HEK293 (cell line): ENCODE results near the gene USP32.
"Not testable (repeated sequence)": the region's sequence is repeated elsewhere in the genome, so short reads cannot be mapped to it uniquely, and the experiment has no call there.

Source experiments
- KLF9 ChIP-seq: fragments of 450-650 bp; formaldehyde crosslinking; IDR thresholded peaks from 2 replicates; pipeline ENCODE4 v1.5.1; 2016; ENCODE audit warnings: missing biosample characterization, missing genetic modification characterization, low read depth
- OSR2 ChIP-seq: fragments of 450-650 bp; formaldehyde crosslinking; IDR thresholded peaks from 2 replicates; pipeline ENCODE4 v1.5.1; 2016; ENCODE audit warnings: missing biosample characterization, missing genetic modification characterization
- ZBTB1 ChIP-seq: fragments of 450-650 bp; formaldehyde crosslinking; IDR thresholded peaks from 2 replicates; pipeline ENCODE4 v1.5.1; 2016; ENCODE audit warnings: missing biosample characterization, missing genetic modification characterization
- ZNF350 ChIP-seq: fragments of 450-650 bp; formaldehyde crosslinking; IDR thresholded peaks from 2 replicates; pipeline ENCODE4 v1.5.0; 2017; ENCODE audit warnings: missing biosample characterization, mild to moderate bottlenecking, missing genetic modification characterization
- ZNF423 ChIP-seq: fragments of 450-650 bp; formaldehyde crosslinking; IDR thresholded peaks from 2 replicates; pipeline ENCODE4 v1.5.1; 2016; ENCODE audit warnings: missing biosample characterization, missing genetic modification characterization
- ZNF701 ChIP-seq: fragments of 450-650 bp; formaldehyde crosslinking; IDR thresholded peaks from 2 replicates; pipeline ENCODE4 v1.5.1; 2016; ENCODE audit warnings: missing biosample characterization, missing genetic modification characterization
- ZNF792 ChIP-seq: fragments of 450-650 bp; formaldehyde crosslinking; IDR thresholded peaks from 2 replicates; pipeline ENCODE4 v1.5.1; 2016; ENCODE audit warnings: missing biosample characterization, missing genetic modification characterization
- TF ChIP-seq, protein P1 (sequence below): fragments of 450-650 bp; formaldehyde crosslinking; IDR thresholded peaks from 2 replicates; pipeline ENCODE4 v1.5.1; 2016; ENCODE audit warnings: missing biosample characterization, missing genetic modification characterization
- TF ChIP-seq, protein P2 (sequence below): fragments of 450-650 bp; formaldehyde crosslinking; IDR thresholded peaks from 2 replicates; pipeline ENCODE4 v1.5.1; 2016; ENCODE audit warnings: missing biosample characterization, missing genetic modification characterization, low read depth
- TF ChIP-seq, protein P3 (sequence below): sonication (generic); formaldehyde crosslinking; IDR thresholded peaks from 2 replicates; pipeline ENCODE4 v1.8.1; 2022; ENCODE audit warnings: mild to moderate bottlenecking, moderate library complexity, missing genetic modification reagents
- TF ChIP-seq, protein P4 (sequence below): fragments of 450-650 bp; formaldehyde crosslinking; IDR thresholded peaks from 2 replicates; pipeline ENCODE4 v1.5.1; 2016; ENCODE audit warnings: missing biosample characterization, missing genetic modification characterization
- TF ChIP-seq, protein P5 (sequence below): fragments of 450-650 bp; formaldehyde crosslinking; IDR thresholded peaks from 2 replicates; pipeline ENCODE4 v1.5.1; 2016; ENCODE audit warnings: missing biosample characterization, missing genetic modification characterization, low read depth

DNA sequence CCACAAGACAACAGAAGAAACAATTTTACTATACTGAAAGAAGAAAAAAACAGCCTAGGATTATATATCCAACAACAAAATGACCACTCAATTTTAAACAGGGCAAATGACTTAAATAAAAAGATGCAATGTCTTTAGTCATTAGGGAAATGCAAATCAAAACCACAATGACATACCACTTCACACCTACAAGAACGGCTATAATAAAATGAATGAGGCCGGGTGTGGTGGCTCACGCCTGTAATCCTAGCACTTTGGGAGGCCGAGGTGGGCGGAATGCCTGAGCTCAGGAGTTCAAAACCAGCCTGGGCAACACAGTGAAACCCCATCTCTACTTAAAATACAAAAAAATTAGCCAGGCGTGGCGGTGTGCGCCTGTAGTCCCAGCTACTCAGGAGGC lies 77.0 kb downstream of the USP32 start:
- not testable (repeated sequence) for TF ChIP-seq OSR2, ZBTB1, ZNF701, ZNF350, KLF9, ZNF423, ZNF792 (tag by site-specific recombination)
- TF ChIP-seq, protein P1, sequence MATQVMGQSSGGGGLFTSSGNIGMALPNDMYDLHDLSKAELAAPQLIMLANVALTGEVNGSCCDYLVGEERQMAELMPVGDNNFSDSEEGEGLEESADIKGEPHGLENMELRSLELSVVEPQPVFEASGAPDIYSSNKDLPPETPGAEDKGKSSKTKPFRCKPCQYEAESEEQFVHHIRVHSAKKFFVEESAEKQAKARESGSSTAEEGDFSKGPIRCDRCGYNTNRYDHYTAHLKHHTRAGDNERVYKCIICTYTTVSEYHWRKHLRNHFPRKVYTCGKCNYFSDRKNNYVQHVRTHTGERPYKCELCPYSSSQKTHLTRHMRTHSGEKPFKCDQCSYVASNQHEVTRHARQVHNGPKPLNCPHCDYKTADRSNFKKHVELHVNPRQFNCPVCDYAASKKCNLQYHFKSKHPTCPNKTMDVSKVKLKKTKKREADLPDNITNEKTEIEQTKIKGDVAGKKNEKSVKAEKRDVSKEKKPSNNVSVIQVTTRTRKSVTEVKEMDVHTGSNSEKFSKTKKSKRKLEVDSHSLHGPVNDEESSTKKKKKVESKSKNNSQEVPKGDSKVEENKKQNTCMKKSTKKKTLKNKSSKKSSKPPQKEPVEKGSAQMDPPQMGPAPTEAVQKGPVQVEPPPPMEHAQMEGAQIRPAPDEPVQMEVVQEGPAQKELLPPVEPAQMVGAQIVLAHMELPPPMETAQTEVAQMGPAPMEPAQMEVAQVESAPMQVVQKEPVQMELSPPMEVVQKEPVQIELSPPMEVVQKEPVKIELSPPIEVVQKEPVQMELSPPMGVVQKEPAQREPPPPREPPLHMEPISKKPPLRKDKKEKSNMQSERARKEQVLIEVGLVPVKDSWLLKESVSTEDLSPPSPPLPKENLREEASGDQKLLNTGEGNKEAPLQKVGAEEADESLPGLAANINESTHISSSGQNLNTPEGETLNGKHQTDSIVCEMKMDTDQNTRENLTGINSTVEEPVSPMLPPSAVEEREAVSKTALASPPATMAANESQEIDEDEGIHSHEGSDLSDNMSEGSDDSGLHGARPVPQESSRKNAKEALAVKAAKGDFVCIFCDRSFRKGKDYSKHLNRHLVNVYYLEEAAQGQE: not testable (repeated sequence)
- TF ChIP-seq, protein P2, sequence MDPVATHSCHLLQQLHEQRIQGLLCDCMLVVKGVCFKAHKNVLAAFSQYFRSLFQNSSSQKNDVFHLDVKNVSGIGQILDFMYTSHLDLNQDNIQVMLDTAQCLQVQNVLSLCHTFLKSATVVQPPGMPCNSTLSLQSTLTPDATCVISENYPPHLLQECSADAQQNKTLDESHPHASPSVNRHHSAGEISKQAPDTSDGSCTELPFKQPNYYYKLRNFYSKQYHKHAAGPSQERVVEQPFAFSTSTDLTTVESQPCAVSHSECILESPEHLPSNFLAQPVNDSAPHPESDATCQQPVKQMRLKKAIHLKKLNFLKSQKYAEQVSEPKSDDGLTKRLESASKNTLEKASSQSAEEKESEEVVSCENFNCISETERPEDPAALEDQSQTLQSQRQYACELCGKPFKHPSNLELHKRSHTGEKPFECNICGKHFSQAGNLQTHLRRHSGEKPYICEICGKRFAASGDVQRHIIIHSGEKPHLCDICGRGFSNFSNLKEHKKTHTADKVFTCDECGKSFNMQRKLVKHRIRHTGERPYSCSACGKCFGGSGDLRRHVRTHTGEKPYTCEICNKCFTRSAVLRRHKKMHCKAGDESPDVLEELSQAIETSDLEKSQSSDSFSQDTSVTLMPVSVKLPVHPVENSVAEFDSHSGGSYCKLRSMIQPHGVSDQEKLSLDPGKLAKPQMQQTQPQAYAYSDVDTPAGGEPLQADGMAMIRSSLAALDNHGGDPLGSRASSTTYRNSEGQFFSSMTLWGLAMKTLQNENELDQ (tag by site-specific recombination): not testable (repeated sequence)
- TF ChIP-seq, protein P3, sequence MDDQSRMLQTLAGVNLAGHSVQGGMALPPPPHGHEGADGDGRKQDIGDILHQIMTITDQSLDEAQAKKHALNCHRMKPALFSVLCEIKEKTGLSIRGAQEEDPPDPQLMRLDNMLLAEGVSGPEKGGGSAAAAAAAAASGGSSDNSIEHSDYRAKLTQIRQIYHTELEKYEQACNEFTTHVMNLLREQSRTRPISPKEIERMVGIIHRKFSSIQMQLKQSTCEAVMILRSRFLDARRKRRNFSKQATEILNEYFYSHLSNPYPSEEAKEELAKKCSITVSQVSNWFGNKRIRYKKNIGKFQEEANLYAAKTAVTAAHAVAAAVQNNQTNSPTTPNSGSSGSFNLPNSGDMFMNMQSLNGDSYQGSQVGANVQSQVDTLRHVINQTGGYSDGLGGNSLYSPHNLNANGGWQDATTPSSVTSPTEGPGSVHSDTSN (CRISPR knock-in tag): not testable (repeated sequence)
- TF ChIP-seq, protein P4, sequence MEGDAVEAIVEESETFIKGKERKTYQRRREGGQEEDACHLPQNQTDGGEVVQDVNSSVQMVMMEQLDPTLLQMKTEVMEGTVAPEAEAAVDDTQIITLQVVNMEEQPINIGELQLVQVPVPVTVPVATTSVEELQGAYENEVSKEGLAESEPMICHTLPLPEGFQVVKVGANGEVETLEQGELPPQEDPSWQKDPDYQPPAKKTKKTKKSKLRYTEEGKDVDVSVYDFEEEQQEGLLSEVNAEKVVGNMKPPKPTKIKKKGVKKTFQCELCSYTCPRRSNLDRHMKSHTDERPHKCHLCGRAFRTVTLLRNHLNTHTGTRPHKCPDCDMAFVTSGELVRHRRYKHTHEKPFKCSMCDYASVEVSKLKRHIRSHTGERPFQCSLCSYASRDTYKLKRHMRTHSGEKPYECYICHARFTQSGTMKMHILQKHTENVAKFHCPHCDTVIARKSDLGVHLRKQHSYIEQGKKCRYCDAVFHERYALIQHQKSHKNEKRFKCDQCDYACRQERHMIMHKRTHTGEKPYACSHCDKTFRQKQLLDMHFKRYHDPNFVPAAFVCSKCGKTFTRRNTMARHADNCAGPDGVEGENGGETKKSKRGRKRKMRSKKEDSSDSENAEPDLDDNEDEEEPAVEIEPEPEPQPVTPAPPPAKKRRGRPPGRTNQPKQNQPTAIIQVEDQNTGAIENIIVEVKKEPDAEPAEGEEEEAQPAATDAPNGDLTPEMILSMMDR (tag by site-specific recombination): not testable (repeated sequence)
- TF ChIP-seq, protein P5, sequence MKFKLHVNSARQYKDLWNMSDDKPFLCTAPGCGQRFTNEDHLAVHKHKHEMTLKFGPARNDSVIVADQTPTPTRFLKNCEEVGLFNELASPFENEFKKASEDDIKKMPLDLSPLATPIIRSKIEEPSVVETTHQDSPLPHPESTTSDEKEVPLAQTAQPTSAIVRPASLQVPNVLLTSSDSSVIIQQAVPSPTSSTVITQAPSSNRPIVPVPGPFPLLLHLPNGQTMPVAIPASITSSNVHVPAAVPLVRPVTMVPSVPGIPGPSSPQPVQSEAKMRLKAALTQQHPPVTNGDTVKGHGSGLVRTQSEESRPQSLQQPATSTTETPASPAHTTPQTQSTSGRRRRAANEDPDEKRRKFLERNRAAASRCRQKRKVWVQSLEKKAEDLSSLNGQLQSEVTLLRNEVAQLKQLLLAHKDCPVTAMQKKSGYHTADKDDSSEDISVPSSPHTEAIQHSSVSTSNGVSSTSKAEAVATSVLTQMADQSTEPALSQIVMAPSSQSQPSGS (tag by site-specific recombination): not testable (repeated sequence)
